ENCODE results near the gene ARFGEF3. TPM values are rescaled to one million over a fixed set of nuclear protein-coding genes. Genes with fewer than 3 reads are reported as not detected.
"Not testable (repeated sequence)": the region's sequence is repeated elsewhere in the genome, so short reads cannot be mapped to it uniquely, and the experiment has no call there.

Gene ARFGEF3
- total RNA-seq, 2 experiments from 2014 or later: 1.6 to 1.7 TPM

- Mint-ChIP-seq H3K27ac (no peak overlapping the region), H3K4me1 (no peaks in the 10 kb centered on the region), H3K4me3 (no peak overlapping the region), H3K36me3 (no peaks in the 10 kb centered on the region), H3K27me3 (peaks cover 18% of the 10 kb centered on the region), H3K9me3 (no peaks in the 10 kb centered on the region)
- no peak for DNase-seq
These were observed 26.7 kb downstream of the ARFGEF3 start for GRCh38 chr6:138188278-138188941.

- Mint-ChIP-seq H3K4me3 (no peak overlapping the region), H3K27me3 (peaks cover 12% of the 10 kb centered on the region), H3K9me3 (no peaks in the 10 kb centered on the region), H3K27ac (no peak overlapping the region), H3K36me3 (no peaks in the 10 kb centered on the region), H3K4me1 (no peaks in the 10 kb centered on the region)
- DNase-seq: no peak
These were observed 32.5 kb downstream of the ARFGEF3 start for GRCh38 chr6:138194287-138194686.

GRCh38 chr6:138196122-138196738 lies 34.5 kb downstream of the ARFGEF3 start:
- Mint-ChIP-seq H3K36me3 (no peaks in the 10 kb centered on the region), H3K4me3 (no peak overlapping the region), H3K4me1 (no peaks in the 10 kb centered on the region), H3K9me3 (no peaks in the 10 kb centered on the region), H3K27me3 (peaks cover 8% of the 10 kb centered on the region), H3K27ac (no peak overlapping the region)
- no peak for DNase-seq

GRCh38 chr6:138197570-138197969 lies 35.8 kb downstream of the ARFGEF3 start:
- DNase-seq: no peak
- peaks cover 8% of the 10 kb centered on the region for H3K27me3 Mint-ChIP-seq
- H3K4me1 Mint-ChIP-seq: no peaks in the 10 kb centered on the region
- H3K9me3 Mint-ChIP-seq: no peaks in the 10 kb centered on the region
- H3K4me3 Mint-ChIP-seq: no peak overlapping the region
- H3K27ac Mint-ChIP-seq: no peak overlapping the region
- H3K36me3 Mint-ChIP-seq: no peaks in the 10 kb centered on the region

- H3K27ac Mint-ChIP-seq: no peak overlapping the region
- no peaks in the 10 kb centered on the region for H3K9me3 Mint-ChIP-seq
- no peak overlapping the region for H3K4me3 Mint-ChIP-seq
- no peak for DNase-seq
- H3K4me1 Mint-ChIP-seq: no peaks in the 10 kb centered on the region
- H3K36me3 Mint-ChIP-seq: no peaks in the 10 kb centered on the region
- peaks cover 8% of the 10 kb centered on the region for H3K27me3 Mint-ChIP-seq
These were observed 36.8 kb downstream of the ARFGEF3 start for GRCh38 chr6:138198430-138199091.

GRCh38 chr6:138201836-138202235 lies 40.1 kb downstream of the ARFGEF3 start:
- Mint-ChIP-seq H3K27ac (no peak overlapping the region), H3K4me3 (no peak overlapping the region), H3K9me3 (no peaks in the 10 kb centered on the region), H3K36me3 (no peaks in the 10 kb centered on the region), H3K4me1 (no peaks in the 10 kb centered on the region), H3K27me3 (peaks cover 12% of the 10 kb centered on the region)
- no peak for DNase-seq

- no peak overlapping the region for H3K4me3 Mint-ChIP-seq
- H3K4me1 Mint-ChIP-seq: no peaks in the 10 kb centered on the region
- no peaks in the 10 kb centered on the region for H3K36me3 Mint-ChIP-seq
- H3K27ac Mint-ChIP-seq: no peak overlapping the region
- H3K9me3 Mint-ChIP-seq: no peaks in the 10 kb centered on the region
- H3K27me3 Mint-ChIP-seq: peaks cover 16% of the 10 kb centered on the region
- DNase-seq: no peak
These were observed 41.6 kb downstream of the ARFGEF3 start for GRCh38 chr6:138203315-138203714.

- H3K27ac Mint-ChIP-seq: no peak overlapping the region
- no peaks in the 10 kb centered on the region for H3K4me1 Mint-ChIP-seq
- H3K27me3 Mint-ChIP-seq: peaks cover 17% of the 10 kb centered on the region
- DNase-seq: no peak
- H3K4me3 Mint-ChIP-seq: no peak overlapping the region
- no peaks in the 10 kb centered on the region for H3K9me3 Mint-ChIP-seq
- no peaks in the 10 kb centered on the region for H3K36me3 Mint-ChIP-seq
These were observed 42.6 kb downstream of the ARFGEF3 start for GRCh38 chr6:138204303-138204702.

- no peaks in the 10 kb centered on the region for H3K4me1 Mint-ChIP-seq
- no peaks in the 10 kb centered on the region for H3K9me3 Mint-ChIP-seq
- no peaks in the 10 kb centered on the region for H3K36me3 Mint-ChIP-seq
- no peak for DNase-seq
- H3K4me3 Mint-ChIP-seq: no peak overlapping the region
- H3K27me3 Mint-ChIP-seq: peaks cover 20% of the 10 kb centered on the region
- H3K27ac Mint-ChIP-seq: no peak overlapping the region
These were observed 43.1 kb downstream of the ARFGEF3 start for GRCh38 chr6:138204792-138205384.

GRCh38 chr6:138205437-138206094 lies 43.8 kb downstream of the ARFGEF3 start:
- Mint-ChIP-seq H3K4me1 (no peaks in the 10 kb centered on the region), H3K4me3 (no peak overlapping the region), H3K9me3 (no peaks in the 10 kb centered on the region)

GRCh38 chr6:138206862-138207261 lies 45.1 kb downstream of the ARFGEF3 start:
- Mint-ChIP-seq H3K4me1 (no peaks in the 10 kb centered on the region), H3K27me3 (peaks cover 18% of the 10 kb centered on the region), H3K9me3 (no peaks in the 10 kb centered on the region), H3K4me3 (no peak overlapping the region), H3K36me3 (no peaks in the 10 kb centered on the region), H3K27ac (no peak overlapping the region)
- DNase-seq: no peak

More at GRCh38 chr6:138205437-138206094, 43.8 kb downstream of the ARFGEF3 start:
- Mint-ChIP-seq H3K36me3 (no peaks in the 10 kb centered on the region), H3K27ac (no peak overlapping the region), H3K27me3 (peaks cover 18% of the 10 kb centered on the region)
- no peak for DNase-seq

GRCh38 chr6:138211048-138211581 lies 49.4 kb downstream of the ARFGEF3 start:
- Mint-ChIP-seq H3K27me3 (peaks cover 19% of the 10 kb centered on the region), H3K36me3 (no peaks in the 10 kb centered on the region), H3K4me3 (no peak overlapping the region), H3K9me3 (no peaks in the 10 kb centered on the region), H3K4me1 (no peaks in the 10 kb centered on the region), H3K27ac (no peak overlapping the region)
- no peak for DNase-seq

- H3K27me3 Mint-ChIP-seq: peaks cover 24% of the 10 kb centered on the region
- H3K36me3 Mint-ChIP-seq: no peaks in the 10 kb centered on the region
- DNase-seq: no peak
- no peak overlapping the region for H3K27ac Mint-ChIP-seq
- H3K9me3 Mint-ChIP-seq: no peaks in the 10 kb centered on the region
- H3K4me1 Mint-ChIP-seq: no peaks in the 10 kb centered on the region
- no peak overlapping the region for H3K4me3 Mint-ChIP-seq
These were observed 49.9 kb downstream of the ARFGEF3 start for GRCh38 chr6:138211601-138212000.

GRCh38 chr6:138212530-138212929 lies 50.8 kb downstream of the ARFGEF3 start:
- DNase-seq, H3K4me3 Mint-ChIP-seq, H3K36me3 Mint-ChIP-seq, H3K4me1 Mint-ChIP-seq, H3K9me3 Mint-ChIP-seq, H3K27ac Mint-ChIP-seq: not testable (repeated sequence)
- peaks cover 28% of the 10 kb centered on the region for H3K27me3 Mint-ChIP-seq
